Spleen (tissue), 11 donors: ENCODE results near the gene SLC25A11. TPM values are rescaled to one million over a fixed set of nuclear protein-coding genes. Genes with fewer than 3 reads are reported as not detected.

Source experiments
- DNase-seq: peaks from one replicate; pipeline ENCODE4 v3.0.0-alpha.2; 2020
- H3K27ac ChIP-seq, 8 donors: fragments of 200-600 bp; sonication (generic) in 7 of 8; 1 replicate in 4 of 8; 2 replicates in 4 of 8; pipeline versions ENCODE4 v1.5.0 to v1.8.0; 2016 to 2021; ENCODE audit warnings: inconsistent platforms in 4 of 8, mild to moderate bottlenecking in 4 of 8, moderate library complexity in 1 of 8
- H3K27me3 ChIP-seq, 7 donors: fragments of 200-600 bp; sonication (generic) in 6 of 7; replicated peaks in 1 of 7; 1 replicate in 4 of 7; 2 replicates in 3 of 7; pipeline versions ENCODE4 v1.5.0 to v1.8.0; 2016 to 2021; ENCODE audit warnings: inconsistent platforms in 3 of 7, mild to moderate bottlenecking in 1 of 7
- H3K36me3 ChIP-seq, 6 donors: fragments of 200-600 bp; sonication (generic) in 5 of 6; 1 replicate in 4 of 6; 2 replicates in 2 of 6; pipeline versions ENCODE4 v1.5.0 to v1.8.0; 2016 to 2021; ENCODE audit warnings: inconsistent platforms in 2 of 6
- H3K4me1 ChIP-seq, 6 donors: fragments of 200-600 bp; sonication (generic) in 5 of 6; 1 replicate in 3 of 6; 2 replicates in 3 of 6; pipeline versions ENCODE4 v1.5.0 to v1.8.0; 2016 to 2021; ENCODE audit warnings: inconsistent platforms in 3 of 6
- H3K4me3 ChIP-seq, 8 donors: fragments of 200-600 bp; sonication (generic) in 7 of 8; 1 replicate in 4 of 8; 2 replicates in 4 of 8; pipeline versions ENCODE4 v1.5.0 to v1.8.0; 2016 to 2021; ENCODE audit warnings: inconsistent platforms in 4 of 8, mild to moderate bottlenecking in 4 of 8, moderate library complexity in 2 of 8
- H3K9me3 ChIP-seq, 8 donors: fragments of 200-600 bp; sonication (generic) in 7 of 8; 1 replicate in 4 of 8; 2 replicates in 4 of 8; pipeline versions ENCODE4 v1.5.0 to v1.8.0; 2016 to 2021; ENCODE audit warnings: inconsistent platforms in 4 of 8
- POLR2A ChIP-seq, 3 donors: fragments of 450-650 bp; IDR thresholded peaks; one replicate each; pipeline ENCODE4 v1.5.1; 2017; ENCODE audit warnings: antibody characterized with exemption in 3 of 3, mild to moderate bottlenecking in 1 of 3
- POLR2AphosphoS5 ChIP-seq, 3 donors: sonication (generic); formaldehyde crosslinking; IDR thresholded peaks; one replicate each; pipeline ENCODE4 v1.5.1; 2017; ENCODE audit warnings: antibody characterized with exemption in 3 of 3
- whole genome bisulfite sequencing, 5 donors: extraction: QIAGEN DNeasy Blood & Tissue Kit in 3 of 5; methylation state at CpG; one replicate each; pipeline versions ENCODE4 v1.1.5 to v1.1.7; 2013 to 2018; 5-methylcytosine and 5-hydroxymethylcytosine counted together
- intact Hi-C: fragments of 100-400 bp; cut with DNase I; formaldehyde crosslinking; loops from one replicate; pipeline ENCODE4 v1.15.0; 2023; ENCODE audit warnings: low total_unique reads
- polyA plus RNA-seq, 3 donors: library from polyadenylated mRNA; stranded (reverse); fragments of 200-250 nt; gene quantifications; one replicate each; pipeline ENCODE4 v1.2.1, GENCODE V29; 2013
- total RNA-seq, 7 donors: library from RNA; depleted of rRNA in 3 of 7; stranded (reverse); fragments of >200 nt in 3 of 7; fragmentation: NEBNext Ultra II Directional in 4 of 7; extraction: Animal tissue kit (Norgen Biotek cat#: 25700) in 4 of 7; gene quantifications; one replicate each; pipeline versions ENCODE4 v1.1.0 to v1.2.1, GENCODE V29; 2016 to 2021
- TF ChIP-seq, protein P1 (sequence below), 11 experiments: fragments of 200-600 bp in 7 of 11; fragments of 450-650 bp in 4 of 11; sonication (generic) in 4 of 11; IDR thresholded peaks in 8 of 11; conservative IDR thresholded peaks in 3 of 11; 1 replicate in 7 of 11; 2 replicates in 4 of 11; pipeline versions ENCODE4 v1.4.0 to v1.8.0; 2016 to 2021; ENCODE audit warnings: antibody characterized with exemption in 11 of 11, inconsistent platforms in 4 of 11, mild to moderate bottlenecking in 1 of 11
- donor health status: healthy with polysubstance abuse.
- donor health status: DM: no; HTN: no; CAD: no; lungs with moderate emphysema.
- donor health status: DM: no; HTN: no; CAD: no.
- donor health status: Bipolar disorder and iron deficiency.
- donor health status: healthy.
- donor health status: DM: no; HTN: no; CAD: no.
- donor health status: DM: yes; HTN: yes; CAD: no.

Gene SLC25A11
- total and polyA plus RNA-seq, 10 donors = 22.1 to 61.0 (median 40.7) TPM

DNA sequence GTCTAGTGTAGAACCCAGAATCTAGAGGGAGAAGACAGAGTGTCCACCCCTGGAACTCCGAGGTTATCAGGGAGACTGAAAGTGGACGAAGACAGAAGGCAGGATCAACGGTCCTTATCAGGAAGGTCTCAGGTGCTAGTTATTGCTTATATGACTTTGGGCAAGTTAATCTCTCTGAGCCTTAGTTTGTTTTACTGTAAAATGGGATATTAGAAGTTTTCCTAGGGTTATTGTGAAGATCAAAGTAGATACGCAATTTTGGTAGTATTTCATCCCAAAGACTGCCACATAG lies 1.4 kb upstream of the SLC25A11 start:
- Histone ChIP-seq H3K9me3 (no peaks in the 10 kb centered on the region), H3K36me3 (peaks cover 0 to 71% (median 54%) of the 10 kb centered on the region in 6 donors), H3K27me3 (no peaks in the 10 kb centered on the region), H3K27ac (peak overlapping the region; percentile 93 to 99 (median 97)), H3K4me1 (peaks cover 58 to 90% (median 78%) of the 10 kb centered on the region in 6 donors), H3K4me3 (peak overlapping the region; percentile 57 to 95 (median 78))
- DNase-seq = no peak
- TF ChIP-seq, protein P1, sequence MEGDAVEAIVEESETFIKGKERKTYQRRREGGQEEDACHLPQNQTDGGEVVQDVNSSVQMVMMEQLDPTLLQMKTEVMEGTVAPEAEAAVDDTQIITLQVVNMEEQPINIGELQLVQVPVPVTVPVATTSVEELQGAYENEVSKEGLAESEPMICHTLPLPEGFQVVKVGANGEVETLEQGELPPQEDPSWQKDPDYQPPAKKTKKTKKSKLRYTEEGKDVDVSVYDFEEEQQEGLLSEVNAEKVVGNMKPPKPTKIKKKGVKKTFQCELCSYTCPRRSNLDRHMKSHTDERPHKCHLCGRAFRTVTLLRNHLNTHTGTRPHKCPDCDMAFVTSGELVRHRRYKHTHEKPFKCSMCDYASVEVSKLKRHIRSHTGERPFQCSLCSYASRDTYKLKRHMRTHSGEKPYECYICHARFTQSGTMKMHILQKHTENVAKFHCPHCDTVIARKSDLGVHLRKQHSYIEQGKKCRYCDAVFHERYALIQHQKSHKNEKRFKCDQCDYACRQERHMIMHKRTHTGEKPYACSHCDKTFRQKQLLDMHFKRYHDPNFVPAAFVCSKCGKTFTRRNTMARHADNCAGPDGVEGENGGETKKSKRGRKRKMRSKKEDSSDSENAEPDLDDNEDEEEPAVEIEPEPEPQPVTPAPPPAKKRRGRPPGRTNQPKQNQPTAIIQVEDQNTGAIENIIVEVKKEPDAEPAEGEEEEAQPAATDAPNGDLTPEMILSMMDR (IDR thresholded peaks at IDR 0.05 in 8 of 11, conservative IDR thresholded peaks at IDR 0.05 in 3 of 11) = no peak
- TF ChIP-seq POLR2AphosphoS5 (IDR thresholded peaks at IDR 0.05) (no peak), POLR2A (IDR thresholded peaks at IDR 0.05) (no peak)
- intact Hi-C loops = loop anchor here (2.0 kb wide), 1 partner anchor 26 kb away; the partner anchor contains the start of gene SPAG7
- 25 to 48% (median 31%) methylated on average over 4 of the region's 4 CpGs for WGBS, 5 donors

DNA sequence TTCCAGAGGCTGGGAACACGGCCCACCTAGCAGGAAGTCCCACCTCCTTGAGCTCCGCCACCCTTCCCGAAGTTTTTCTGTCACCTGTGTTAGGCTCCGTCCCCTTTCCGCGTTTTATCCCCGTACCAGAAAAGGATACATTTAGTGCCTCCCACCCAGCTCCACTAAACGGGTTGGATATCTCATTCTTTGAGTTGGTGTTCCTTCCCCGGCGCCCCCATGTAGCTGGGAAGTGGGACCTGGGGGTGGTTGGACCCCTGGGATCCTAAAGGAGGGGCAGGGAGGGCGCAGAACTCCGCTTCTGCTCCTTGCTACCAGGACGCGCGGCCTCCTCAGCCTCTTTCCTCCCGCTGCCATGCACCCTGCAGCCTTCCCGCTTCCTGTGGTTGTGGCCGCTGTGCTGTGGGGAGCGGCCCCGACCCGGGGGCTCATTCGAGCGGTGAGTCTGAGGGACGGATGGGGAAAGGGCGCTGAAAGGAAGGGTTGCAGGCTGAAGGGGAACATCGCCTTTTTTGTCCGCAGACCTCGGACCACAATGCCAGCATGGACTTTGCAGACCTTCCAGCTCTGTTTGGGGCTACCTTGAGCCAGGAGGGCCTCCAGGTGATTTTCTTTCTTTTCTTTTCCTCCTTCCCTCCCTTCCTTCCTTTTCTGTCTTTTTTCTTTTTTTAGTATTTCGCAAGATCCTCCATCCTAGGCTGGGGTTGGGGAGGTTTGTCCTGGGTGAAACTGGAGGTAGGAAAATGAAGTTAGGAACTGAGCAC lies 891 bp upstream of the SLC25A11 start:
- TF ChIP-seq, protein P1 (IDR thresholded peaks at IDR 0.05 in 8 of 11, conservative IDR thresholded peaks at IDR 0.05 in 3 of 11) = no peak
- peak in 2 of 3 donors; percentile 67 to 81 for TF ChIP-seq POLR2AphosphoS5 (IDR thresholded peaks at IDR 0.05)
- 0 to 1% (median 1%) methylated on average over 23 to 29 of the region's 29 CpGs for WGBS, 5 donors
- peak overlapping the region; percentile 93 to 99 (median 97) for H3K27ac ChIP-seq
- H3K9me3 ChIP-seq = no peaks in the 10 kb centered on the region
- H3K36me3 ChIP-seq = peaks cover 0 to 71% (median 49%) of the 10 kb centered on the region in 6 donors
- peak overlapping the region; percentile 57 to 95 (median 78) for H3K4me3 ChIP-seq
- H3K4me1 ChIP-seq = peaks cover 53 to 86% (median 73%) of the 10 kb centered on the region in 6 donors
- DNase-seq = peak; percentile 91
- H3K27me3 ChIP-seq = no peaks in the 10 kb centered on the region
- intact Hi-C loops = loop anchor here (2.0 kb wide), 1 partner anchor 26 kb away; the partner anchor contains the start of gene SPAG7

DNA sequence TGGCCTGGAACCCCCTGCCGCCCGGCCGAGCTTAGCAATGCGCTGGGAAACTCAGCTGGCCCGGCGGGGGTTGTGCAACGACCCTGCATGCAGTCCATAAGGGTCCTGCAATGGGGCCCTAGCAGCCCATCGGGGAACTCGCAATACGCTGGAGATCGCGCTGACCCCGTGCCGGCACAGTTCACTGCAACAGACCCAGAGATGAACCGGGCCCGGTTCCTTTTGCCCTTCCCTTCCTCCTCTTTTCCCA lies 375 bp downstream of the SLC25A11 start:
- no peaks in the 10 kb centered on the region for H3K27me3 ChIP-seq
- intact Hi-C loops = loop anchor here (10.0 kb wide), 1 partner anchor 55 kb away; the partner anchor contains the start of genes INCA1 and KIF1C
- H3K27ac ChIP-seq = peak overlapping the region; percentile 93 to 99 (median 97)
- TF ChIP-seq POLR2AphosphoS5 (IDR thresholded peaks at IDR 0.05) (no peak), POLR2A (IDR thresholded peaks at IDR 0.05) (no peak)
- TF ChIP-seq, protein P1 (IDR thresholded peaks at IDR 0.05 in 8 of 11, conservative IDR thresholded peaks at IDR 0.05 in 3 of 11) = no peak
- DNase-seq = peak; percentile 92
- peak overlapping the region; percentile 57 to 95 (median 78) for H3K4me3 ChIP-seq
- H3K36me3 ChIP-seq = peaks cover 0 to 65% (median 36%) of the 10 kb centered on the region in 6 donors
- WGBS, 5 donors = 0 to 1% (median 0%) methylated on average over 16 of the region's 16 CpGs
- no peaks in the 10 kb centered on the region for H3K9me3 ChIP-seq
- peaks cover 43 to 80% (median 63%) of the 10 kb centered on the region in 6 donors for H3K4me1 ChIP-seq
